ENCODE measurements around the gene TRIM16.
"Not testable (repeated sequence)": the region's sequence is repeated elsewhere in the genome, so short reads cannot be mapped to it uniquely, and the experiment has no call there.

The TRIM16 gene

GRCh38 chr17:15683824-15684478 lies at the start of gene TRIM16:
Gene TRIM16, minus strand, starts transcription at chr17:15684311. Its CDS starts 32,702 bp downstream, at chr17:15651609.
- DNase-seq: peak; percentile 75 to 80

- not testable (repeated sequence) for DNase-seq
These were observed 49.2 kb upstream of the TRIM16 start for GRCh38 chr17:15733174-15733789.

GRCh38 chr17:15731900-15732299 lies 47.8 kb upstream of the TRIM16 start, which contains the start of gene TBC1D26:
Gene TBC1D26, plus strand, starts transcription at chr17:15732283. Its CDS starts 3,066 bp downstream, at chr17:15735349.
- not testable (repeated sequence) for DNase-seq

- DNase-seq: not testable (repeated sequence)
These were observed 46.4 kb upstream of the TRIM16 start for GRCh38 chr17:15730535-15730934.

GRCh38 chr17:15716601-15717563 lies 32.8 kb upstream of the TRIM16 start:
- not testable (repeated sequence) for DNase-seq

- not testable (repeated sequence) for DNase-seq
These were observed 24.8 kb upstream of the TRIM16 start for GRCh38 chr17:15708879-15709278.

- DNase-seq: not testable (repeated sequence)
These were observed 20.7 kb upstream of the TRIM16 start for GRCh38 chr17:15704813-15705212.

- DNase-seq: not testable (repeated sequence)
These were observed 20.1 kb upstream of the TRIM16 start for GRCh38 chr17:15704239-15704638.

- DNase-seq: not testable (repeated sequence)
These were observed 15.8 kb upstream of the TRIM16 start for GRCh38 chr17:15699937-15700336.

GRCh38 chr17:15699413-15699924 lies 15.4 kb upstream of the TRIM16 start, which contains the start of gene ZNF286A:
Gene ZNF286A, plus strand, starts transcription at chr17:15699752. Its CDS starts 578 bp downstream, at chr17:15700330.
- DNase-seq: peak; percentile 99 to 100

- not testable (repeated sequence) for DNase-seq
These were observed 14.9 kb upstream of the TRIM16 start for GRCh38 chr17:15698967-15699366.

GRCh38 chr17:15687494-15687893 lies 3.4 kb upstream of the TRIM16 start:
- DNase-seq: not testable (repeated sequence)

- DNase-seq: not testable (repeated sequence)
These were observed 976 bp downstream of the TRIM16 start for GRCh38 chr17:15683135-15683534.

GRCh38 chr17:15675991-15676390 lies 8.1 kb downstream of the TRIM16 start:
- DNase-seq: not testable (repeated sequence)

GRCh38 chr17:15674640-15675039 lies 9.5 kb downstream of the TRIM16 start:
- not testable (repeated sequence) for DNase-seq

GRCh38 chr17:15669526-15669925 lies 14.6 kb downstream of the TRIM16 start:
- not testable (repeated sequence) for DNase-seq

GRCh38 chr17:15663691-15664090 lies 20.4 kb downstream of the TRIM16 start:
- no peak for DNase-seq

GRCh38 chr17:15663176-15663575 lies 20.9 kb downstream of the TRIM16 start:
- no peak for DNase-seq

- no peak for DNase-seq
These were observed 21.4 kb downstream of the TRIM16 start for GRCh38 chr17:15662681-15663080.

- DNase-seq: no peak
These were observed 24.0 kb downstream of the TRIM16 start for GRCh38 chr17:15660077-15660476.

GRCh38 chr17:15659663-15660062 lies 24.4 kb downstream of the TRIM16 start:
- no peak for DNase-seq

GRCh38 chr17:15659236-15659635 lies 24.9 kb downstream of the TRIM16 start:
- no peak for DNase-seq

GRCh38 chr17:15658296-15658695 lies 25.8 kb downstream of the TRIM16 start:
- DNase-seq: no peak

Measured in SHP77 (cell line).